ENCODE results near the gene SOX8.

DNA sequence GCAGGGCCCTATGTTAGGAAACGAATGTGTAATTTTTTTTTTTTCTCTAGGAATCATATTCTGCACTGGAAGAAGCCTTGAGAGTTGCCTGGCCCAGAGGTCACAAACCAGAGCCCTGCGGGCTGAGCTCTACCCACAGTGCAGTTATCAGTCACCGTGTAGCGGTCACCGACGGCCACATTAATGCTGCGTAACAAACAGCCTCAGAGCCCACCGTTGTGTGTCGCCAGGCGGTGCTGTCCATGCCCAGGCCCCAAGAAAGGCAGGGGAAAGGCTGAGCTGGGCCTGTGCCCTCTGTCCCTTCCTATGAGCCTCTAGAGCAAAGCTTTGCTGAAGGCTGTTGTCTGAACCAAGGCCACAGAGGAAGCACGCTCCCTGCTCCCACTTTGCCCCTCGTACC, 6.3 kb upstream of the SOX8 start:
- TF ChIP-seq TAF1 (IDR thresholded peaks at IDR 0.05; ENCODE audit: low read depth, low read length) (no peak), POLR2A (IDR thresholded peaks at IDR 0.05; ENCODE audit: low read depth, low read length) (no peak), POLR2AphosphoS5 (IDR thresholded peaks at IDR 0.05; ENCODE audit: low read depth, low read length) (no peak), SPI1 (IDR thresholded peaks at IDR 0.05; ENCODE audit: low read depth, low read length) (no peak), POU2F2 (IDR thresholded peaks at IDR 0.05; ENCODE audit: low read depth, low read length) (no peak), PAX5 (IDR thresholded peaks at IDR 0.05; ENCODE audit: insufficient read depth, low read length, severe bottlenecking) (no peak)

Measured in GM12891 (cell line).